Caco-2 (cell line): ENCODE measurements around the gene AP2B1. TPM values are rescaled to one million over a fixed set of nuclear protein-coding genes. Genes with fewer than 3 reads are reported as not detected.

ENCODE experiments used
- BruUV-seq: library from RNA; stranded (reverse); fragments of 400-500 nt; replicated peaks from 2 replicates; lab custom pipeline; 2021; lab: Mats Ljungman, UMichigan
- CTCF ChIA-PET: fragments of 300-600 bp; sonication (Branson Sonifier 250); formaldehyde crosslinking; loops from one replicate; lab custom pipeline; 2022; ENCODE audit warnings: antibody characterized with exemption; lab: Charles Lee
- POLR2A ChIA-PET: fragments of 300-600 bp; sonication (Branson Sonifier 250); formaldehyde crosslinking; loops from one replicate; lab custom pipeline; 2022; ENCODE audit warnings: antibody characterized with exemption; lab: Charles Lee
- DNase-seq, 2 experiments: peaks; one replicate each; pipeline versions ENCODE4 v3.0.0 to v3.0.0-alpha.2; 2020 to 2022
- H3K27me3 ChIP-seq: replicated peaks from 2 replicates; pipeline ENCODE4 v1.6.0; 2011; ENCODE audit warnings: low read length; ENCODE audit not compliant: control insufficient read depth, insufficient read depth
- H3K36me3 ChIP-seq: 2 replicates; pipeline ENCODE4 v1.5.1; 2011; ENCODE audit warnings: low read length; ENCODE audit not compliant: control insufficient read depth, insufficient read depth
- H3K4me1 ChIP-seq: fragments of 250-450 bp; sonication (Bioruptor Pico); 2 replicates; pipeline ENCODE4 v1.5.1; 2020; ENCODE audit warnings: mild to moderate bottlenecking
- H3K4me3 ChIP-seq: 2 replicates; pipeline ENCODE4 v1.5.1; 2011; ENCODE audit warnings: low read depth, mild to moderate bottlenecking, control low read depth, low read length
- H3K9me3 ChIP-seq: fragments of 250-450 bp; sonication (Bioruptor Pico); 2 replicates; pipeline ENCODE4 v1.5.1; 2020; ENCODE audit warnings: mild to moderate bottlenecking, moderate library complexity
- H3K27ac Mint-ChIP-seq: one replicate; pipeline ENCODE4 v1.8.0; 2022; ENCODE audit warnings: mixed read lengths; ENCODE audit not compliant: unreplicated experiment
- H3K27me3 Mint-ChIP-seq: one replicate; pipeline ENCODE4 v1.8.0; 2022; ENCODE audit warnings: mixed read lengths; ENCODE audit not compliant: insufficient read depth, unreplicated experiment
- H3K36me3 Mint-ChIP-seq: one replicate; pipeline ENCODE4 v1.8.0; 2022; ENCODE audit warnings: mild to moderate bottlenecking, mixed read lengths; ENCODE audit not compliant: insufficient read depth, unreplicated experiment
- H3K4me1 Mint-ChIP-seq: one replicate; pipeline ENCODE4 v1.8.0; 2022; ENCODE audit warnings: low read depth, mixed read lengths; ENCODE audit not compliant: unreplicated experiment
- H3K4me3 Mint-ChIP-seq: one replicate; pipeline ENCODE4 v1.8.0; 2022; ENCODE audit warnings: mild to moderate bottlenecking, moderate library complexity, mixed read lengths; ENCODE audit not compliant: unreplicated experiment
- H3K9me3 Mint-ChIP-seq: one replicate; pipeline ENCODE4 v1.8.0; 2022; ENCODE audit warnings: mixed read lengths; ENCODE audit not compliant: unreplicated experiment
- intact Hi-C: fragments of 100-400 bp; cut with micrococcal nuclease; formaldehyde crosslinking; loops from one replicate; pipeline ENCODE4 v1.10.0; 2022; ENCODE audit not compliant: unreplicated experiment
- total RNA-seq: library from RNA; stranded (reverse); gene quantifications from 2 replicates; pipeline ENCODE4 v1.2.3, GENCODE V29; 2022
- TF ChIP-seq, protein P1 (sequence below), 2 experiments: fragments of 200-600 bp in 1 of 2; IDR thresholded peaks; 1 replicate in 1 of 2; 2 replicates in 1 of 2; pipeline versions ENCODE4 v1.5.1 to v1.8.0; 2011 to 2022; ENCODE audit warnings: antibody characterized with exemption in 1 of 2, control low read depth in 1 of 2, inconsistent platforms in 1 of 2, low read depth in 1 of 2, low read length in 1 of 2, mild to moderate bottlenecking in 1 of 2, moderate library complexity in 1 of 2; ENCODE audit not compliant: insufficient read depth in 1 of 2, severe bottlenecking in 1 of 2, unreplicated experiment in 1 of 2

AP2B1 gene
- total RNA-seq, 1 experiment from 2014 or later, result 228 TPM

DNA sequence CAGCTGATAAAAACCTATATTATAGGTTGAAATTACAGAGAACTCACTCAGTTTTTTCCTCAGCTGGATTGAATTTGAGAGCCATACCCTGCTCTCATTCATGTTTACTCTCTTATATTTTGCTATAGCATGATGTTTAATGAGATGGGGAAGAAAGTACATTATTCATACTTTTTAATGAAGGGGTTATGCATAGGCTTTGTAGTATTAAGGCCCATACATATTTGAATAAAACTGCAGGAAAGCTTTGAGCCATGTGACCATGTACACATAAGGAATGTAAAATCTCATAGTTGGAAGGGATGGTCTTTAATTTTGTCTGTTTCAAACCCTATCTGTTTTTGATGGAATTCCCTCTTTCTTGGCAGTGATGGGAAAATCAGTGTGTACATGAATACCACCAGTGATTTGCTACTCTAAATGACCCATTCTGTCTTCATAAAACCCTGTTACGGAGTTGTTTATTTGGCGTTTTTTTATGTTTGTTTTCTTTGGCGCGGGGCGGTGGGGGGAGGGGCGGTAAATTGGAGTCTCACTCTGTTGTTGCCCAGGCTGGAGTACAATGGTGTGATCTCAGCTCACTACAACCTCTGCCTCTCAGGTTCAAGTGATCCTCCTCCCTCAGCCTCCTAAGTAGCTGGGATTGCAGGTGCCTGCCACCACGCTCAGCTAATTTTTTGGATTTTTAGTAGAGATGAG, 105.5 kb downstream of the AP2B1 start:
- intact Hi-C loops, result no loop called here
- DNase-seq, result no peak
- ChIA-PET POLR2A (no interaction called here), CTCF (no interaction called here)
- Mint-ChIP-seq H3K27me3 (no peaks in the 10 kb centered on the region), H3K27ac (no peak overlapping the region), H3K4me3 (no peak overlapping the region), H3K9me3 (no peaks in the 10 kb centered on the region), H3K4me1 (peaks cover 7% of the 10 kb centered on the region), H3K36me3 (peaks cover 52% of the 10 kb centered on the region)
- no peaks in the 10 kb centered on the region; the same call in 1 of the 2 replicates for H3K36me3 ChIP-seq
- TF ChIP-seq, protein P1, sequence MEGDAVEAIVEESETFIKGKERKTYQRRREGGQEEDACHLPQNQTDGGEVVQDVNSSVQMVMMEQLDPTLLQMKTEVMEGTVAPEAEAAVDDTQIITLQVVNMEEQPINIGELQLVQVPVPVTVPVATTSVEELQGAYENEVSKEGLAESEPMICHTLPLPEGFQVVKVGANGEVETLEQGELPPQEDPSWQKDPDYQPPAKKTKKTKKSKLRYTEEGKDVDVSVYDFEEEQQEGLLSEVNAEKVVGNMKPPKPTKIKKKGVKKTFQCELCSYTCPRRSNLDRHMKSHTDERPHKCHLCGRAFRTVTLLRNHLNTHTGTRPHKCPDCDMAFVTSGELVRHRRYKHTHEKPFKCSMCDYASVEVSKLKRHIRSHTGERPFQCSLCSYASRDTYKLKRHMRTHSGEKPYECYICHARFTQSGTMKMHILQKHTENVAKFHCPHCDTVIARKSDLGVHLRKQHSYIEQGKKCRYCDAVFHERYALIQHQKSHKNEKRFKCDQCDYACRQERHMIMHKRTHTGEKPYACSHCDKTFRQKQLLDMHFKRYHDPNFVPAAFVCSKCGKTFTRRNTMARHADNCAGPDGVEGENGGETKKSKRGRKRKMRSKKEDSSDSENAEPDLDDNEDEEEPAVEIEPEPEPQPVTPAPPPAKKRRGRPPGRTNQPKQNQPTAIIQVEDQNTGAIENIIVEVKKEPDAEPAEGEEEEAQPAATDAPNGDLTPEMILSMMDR (IDR thresholded peaks at IDR 0.05; ENCODE audit: insufficient read depth in 1 of 2, low read depth in 1 of 2, low read length in 1 of 2, severe bottlenecking in 1 of 2, unreplicated experiment in 1 of 2), result no peak
- BruUV-seq, result no TSS peak
- H3K9me3 ChIP-seq, result no peaks in the 10 kb centered on the region
- H3K27me3 ChIP-seq, result no peaks in the 10 kb centered on the region
- no peak overlapping the region for H3K4me3 ChIP-seq
- no peaks in the 10 kb centered on the region for H3K4me1 ChIP-seq

DNA sequence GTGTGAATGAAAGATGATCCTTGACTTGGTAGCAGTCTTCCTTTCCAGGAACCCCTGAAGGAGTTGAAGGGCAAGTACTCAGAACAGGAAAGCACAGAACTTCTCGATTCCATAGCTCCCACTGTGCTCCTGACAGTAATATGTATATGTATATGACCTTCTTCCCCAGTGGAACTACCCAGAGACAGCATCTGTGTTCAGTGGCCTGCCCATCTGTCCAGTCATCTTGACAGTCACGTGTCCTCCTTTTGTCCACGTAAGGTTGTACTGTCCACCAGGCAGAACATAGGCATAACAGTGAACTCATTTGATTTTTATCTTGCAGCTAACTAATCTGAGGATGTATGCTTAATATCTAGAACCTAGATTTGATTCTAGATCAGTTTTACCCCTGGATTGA, 106.5 kb downstream of the AP2B1 start:
- ChIA-PET POLR2A (no interaction called here), CTCF (no interaction called here)
- no TSS peak for BruUV-seq
- Histone ChIP-seq H3K9me3 (no peaks in the 10 kb centered on the region), H3K4me3 (no peak overlapping the region), H3K4me1 (no peaks in the 10 kb centered on the region), H3K27me3 (no peaks in the 10 kb centered on the region), H3K36me3 (no peaks in the 10 kb centered on the region; the same call in 1 of the 2 replicates)
- Mint-ChIP-seq H3K36me3 (peaks cover 42% of the 10 kb centered on the region), H3K27ac (no peak overlapping the region), H3K27me3 (no peaks in the 10 kb centered on the region), H3K4me1 (peaks cover 7% of the 10 kb centered on the region), H3K4me3 (no peak overlapping the region), H3K9me3 (no peaks in the 10 kb centered on the region)
- TF ChIP-seq, protein P1 (IDR thresholded peaks at IDR 0.05; ENCODE audit: insufficient read depth in 1 of 2, low read depth in 1 of 2, low read length in 1 of 2, severe bottlenecking in 1 of 2, unreplicated experiment in 1 of 2), result no peak
- intact Hi-C loops, result no loop called here
- no peak for DNase-seq

GRCh38 chr17:35694906-35695305, 107.8 kb downstream of the AP2B1 start:
- CTCF ChIA-PET, result no interaction called here

More at GRCh38 chr17:35694906-35695305, 107.8 kb downstream of the AP2B1 start:
- no peaks in the 10 kb centered on the region for H3K9me3 Mint-ChIP-seq
- no peaks in the 10 kb centered on the region for H3K4me1 ChIP-seq
- H3K4me1 Mint-ChIP-seq, result peaks cover 7% of the 10 kb centered on the region
- H3K36me3 ChIP-seq, result no peaks in the 10 kb centered on the region; the same call in 1 of the 2 replicates
- no peaks in the 10 kb centered on the region for H3K27me3 Mint-ChIP-seq
- H3K9me3 ChIP-seq, result no peaks in the 10 kb centered on the region
- H3K4me3 Mint-ChIP-seq, result no peak overlapping the region
- intact Hi-C loops, result no loop called here
- POLR2A ChIA-PET, result no interaction called here
- no peak overlapping the region for H3K27ac Mint-ChIP-seq
- H3K36me3 Mint-ChIP-seq, result peaks cover 32% of the 10 kb centered on the region
- no peaks in the 10 kb centered on the region for H3K27me3 ChIP-seq
- no TSS peak for BruUV-seq
- H3K4me3 ChIP-seq, result no peak overlapping the region
- TF ChIP-seq, protein P1 (IDR thresholded peaks at IDR 0.05; ENCODE audit: insufficient read depth in 1 of 2, low read depth in 1 of 2, low read length in 1 of 2, severe bottlenecking in 1 of 2, unreplicated experiment in 1 of 2), result no peak
- DNase-seq, result no peak
